HG02678 (cell line): Measurements from ENCODE around the gene DNAJC18.
"Not testable (repeated sequence)": the region's sequence is repeated elsewhere in the genome, so short reads cannot be mapped to it uniquely, and the experiment has no call there.

Experiments used
- ATAC-seq: cut with Tn5 transposase; IDR thresholded peaks from one replicate; pipeline ENCODE4 v1.9.1; 2021; ENCODE audit warnings: mild to moderate bottlenecking, moderate library complexity; ENCODE audit not compliant: unreplicated experiment

Gene DNAJC18

DNA sequence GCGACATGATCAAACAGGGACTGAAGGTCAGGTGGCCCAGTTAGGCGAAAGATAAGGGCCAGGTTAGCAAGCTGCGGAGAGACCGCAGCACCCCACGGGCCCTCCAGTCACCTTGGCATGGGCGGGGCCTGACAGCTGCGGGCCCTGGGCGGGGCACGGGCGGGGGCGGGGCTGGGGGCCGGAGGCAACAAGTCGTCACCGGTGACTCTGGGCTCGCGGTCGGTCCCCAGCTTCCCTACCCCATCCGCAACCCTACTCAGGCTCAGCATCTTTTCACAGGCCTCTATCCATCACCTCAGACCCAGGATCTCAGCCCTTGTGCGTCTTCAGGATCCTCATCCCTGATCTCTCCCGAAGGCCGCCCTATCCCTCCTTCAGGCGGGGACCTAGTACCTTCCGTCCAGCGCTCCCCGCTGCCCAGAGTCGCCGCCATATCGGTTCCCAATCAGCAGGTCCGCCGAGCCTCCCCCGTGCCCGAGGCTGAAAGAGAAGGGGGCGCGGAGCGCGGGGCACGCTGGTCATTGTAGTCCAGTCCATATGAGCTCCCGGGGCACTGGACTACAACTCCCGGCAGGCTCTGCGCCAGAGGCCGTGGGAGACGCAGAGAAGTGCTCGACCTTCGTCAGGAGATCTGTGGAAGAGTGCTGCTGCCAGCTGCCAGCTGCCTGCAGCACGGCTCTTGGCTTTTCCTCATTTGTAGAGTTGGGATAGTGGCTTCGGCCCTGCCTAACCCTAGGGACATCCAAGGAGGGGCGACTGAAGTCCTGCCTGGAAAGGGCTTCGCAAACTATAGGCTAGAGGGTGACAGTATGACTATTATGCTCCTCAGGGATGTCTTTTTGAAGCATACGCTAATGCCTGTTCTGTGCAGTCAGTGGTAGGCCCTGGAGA is at the start of gene DNAJC18:
Gene DNAJC18, minus strand, starts transcription at position 513 of the 891 bp plus-strand sequence. Its CDS starts 80 bp downstream, at position 433.
- ATAC-seq, result peak; percentile 87

DNA sequence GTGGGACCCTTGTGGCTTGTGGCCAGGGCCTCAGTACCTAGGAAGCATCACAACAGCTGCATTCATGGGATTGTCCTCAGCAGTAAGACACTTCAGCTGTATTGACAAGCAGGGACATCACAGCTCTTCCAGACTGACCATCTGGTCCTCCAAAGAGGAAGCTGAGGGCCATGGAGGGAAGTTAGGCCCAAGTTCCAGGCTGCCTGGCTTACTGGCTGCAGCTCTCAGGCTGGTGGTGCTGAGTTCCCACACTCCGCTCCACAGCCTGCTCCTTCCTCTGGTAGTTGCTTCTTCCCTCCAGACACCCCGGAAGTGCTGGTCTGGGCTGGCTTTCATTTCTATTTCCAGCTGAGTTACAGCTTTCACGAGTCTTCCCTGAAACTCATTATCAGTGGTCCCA is 48.9 kb upstream of the DNAJC18 start:
- no peak for ATAC-seq

DNA sequence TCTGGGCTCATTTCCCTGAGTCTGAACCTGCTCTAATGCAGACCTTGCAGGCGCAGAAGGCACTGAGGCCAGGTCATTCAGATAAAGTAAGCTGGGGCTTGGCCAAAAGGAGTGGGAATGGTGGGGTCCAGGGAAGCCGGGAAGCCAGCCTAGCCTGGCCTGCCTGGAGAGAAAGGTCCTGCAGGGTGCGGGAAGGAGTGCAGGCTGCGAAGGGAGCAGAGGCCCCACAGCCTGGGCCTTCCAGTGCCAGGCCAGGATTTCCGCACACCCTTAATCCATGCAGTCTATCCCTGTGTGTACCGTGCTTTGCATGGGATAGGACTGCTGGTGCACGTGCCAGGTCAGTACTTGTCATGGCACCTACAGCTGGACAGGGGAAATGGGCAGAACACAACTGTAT is 46.9 kb upstream of the DNAJC18 start:
- ATAC-seq, result no peak

DNA sequence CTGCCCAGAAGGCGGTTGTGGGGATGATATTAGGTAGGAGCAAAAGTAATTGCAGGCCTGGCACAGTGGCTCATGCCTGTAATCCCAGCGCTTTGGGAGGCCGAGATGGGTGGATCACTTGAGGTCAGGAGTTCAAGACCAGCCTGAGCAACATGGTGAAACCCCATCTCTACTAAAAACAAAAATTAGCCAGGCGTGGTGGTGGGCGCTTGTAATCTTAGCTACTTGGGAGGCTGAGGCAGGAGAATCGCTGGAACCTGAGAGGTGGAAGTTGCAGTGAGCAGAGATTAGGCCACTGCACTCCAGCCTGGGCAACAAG is 43.5 kb upstream of the DNAJC18 start:
- not testable (repeated sequence) for ATAC-seq

DNA sequence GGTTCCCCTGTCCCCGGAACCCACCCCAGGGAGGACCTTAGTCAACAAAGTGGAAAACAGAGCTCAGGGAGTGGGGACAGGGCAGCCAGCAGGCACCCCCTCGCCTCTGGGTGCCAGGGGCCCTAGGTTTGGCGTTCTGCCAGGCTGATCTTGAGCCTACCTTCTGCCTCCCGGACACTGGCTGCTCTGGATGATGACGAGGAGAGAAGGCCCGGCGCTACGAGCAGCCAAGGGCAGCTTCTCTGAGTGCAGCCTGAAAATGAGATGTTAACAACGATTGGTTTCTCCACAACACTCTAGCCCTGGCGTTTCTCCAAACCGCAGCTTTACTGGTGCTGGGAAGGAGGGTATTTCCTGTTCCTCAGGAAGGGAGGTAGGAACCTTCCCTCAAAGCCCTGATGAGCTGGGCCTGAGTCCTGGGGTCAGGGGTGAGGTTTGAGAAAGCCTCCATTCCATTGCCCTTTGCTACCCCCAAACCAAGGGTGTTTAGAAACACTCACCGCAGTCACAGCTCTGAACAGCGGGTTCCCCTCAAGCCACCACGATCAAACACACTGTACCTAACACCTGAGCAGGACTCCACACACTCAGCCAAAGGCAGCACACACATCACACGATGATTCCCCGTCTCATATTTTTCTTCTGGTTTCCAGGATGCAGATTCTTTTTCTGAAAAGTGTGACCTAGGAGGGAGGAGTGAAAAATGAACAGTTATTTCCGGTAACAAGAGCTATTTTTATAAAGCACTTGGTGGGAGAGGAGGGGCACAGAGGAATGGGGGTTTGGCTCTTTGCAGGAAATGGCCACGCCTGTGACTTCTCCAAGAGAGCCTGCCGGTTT is 42.9 kb upstream of the DNAJC18 start, which contains the start of gene STING1:
Gene STING1, minus strand, starts transcription at position 709 of the 840 bp plus-strand sequence. CDS start 1,054 bp downstream, outside the sequence.
- peak; percentile 71 for ATAC-seq

DNA sequence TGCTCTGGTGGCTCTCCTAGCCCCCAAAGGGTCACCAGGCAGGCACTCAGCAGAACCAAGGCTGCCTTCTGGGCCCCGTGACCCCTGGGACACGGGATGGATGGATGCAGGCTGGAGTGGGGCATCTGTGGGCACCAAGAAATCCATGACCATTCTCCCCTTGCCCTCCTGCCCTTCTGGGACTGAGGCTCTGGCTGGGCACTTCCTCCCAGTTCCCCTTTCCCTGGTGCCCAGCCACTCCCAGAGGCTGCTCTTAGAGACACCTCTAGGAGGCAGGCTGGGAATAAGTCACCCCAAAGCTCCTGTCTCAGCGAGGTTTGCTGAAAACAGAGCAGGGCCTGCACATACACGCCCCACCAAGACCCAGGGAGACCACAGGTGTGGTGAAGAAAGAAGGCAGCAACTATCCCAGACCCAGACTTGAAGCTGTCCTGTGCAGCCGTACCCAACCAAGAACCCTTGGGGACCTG is 42.3 kb upstream of the DNAJC18 start:
- ATAC-seq, result peak; percentile 16

DNA sequence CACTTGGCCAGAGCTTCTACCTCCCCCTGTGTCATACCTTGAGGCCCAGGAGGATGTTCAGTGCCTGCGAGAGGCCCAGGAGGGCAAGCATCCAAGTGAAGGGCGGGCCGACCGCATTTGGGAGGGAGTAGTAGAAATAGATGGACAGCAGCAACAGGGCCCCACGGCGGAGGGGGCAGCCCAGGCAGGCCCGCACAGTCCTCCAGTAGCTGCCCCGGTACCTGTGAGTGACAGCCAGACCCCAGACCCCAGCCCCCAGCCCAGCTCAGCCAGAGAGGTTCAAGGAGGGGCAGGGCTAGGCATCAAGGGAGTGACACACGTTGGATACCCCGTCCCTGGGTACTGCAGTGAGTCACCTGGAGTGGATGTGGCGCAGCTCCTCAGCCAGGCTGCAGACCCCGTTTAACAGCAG is 41.8 kb upstream of the DNAJC18 start:
- no peak for ATAC-seq

DNA sequence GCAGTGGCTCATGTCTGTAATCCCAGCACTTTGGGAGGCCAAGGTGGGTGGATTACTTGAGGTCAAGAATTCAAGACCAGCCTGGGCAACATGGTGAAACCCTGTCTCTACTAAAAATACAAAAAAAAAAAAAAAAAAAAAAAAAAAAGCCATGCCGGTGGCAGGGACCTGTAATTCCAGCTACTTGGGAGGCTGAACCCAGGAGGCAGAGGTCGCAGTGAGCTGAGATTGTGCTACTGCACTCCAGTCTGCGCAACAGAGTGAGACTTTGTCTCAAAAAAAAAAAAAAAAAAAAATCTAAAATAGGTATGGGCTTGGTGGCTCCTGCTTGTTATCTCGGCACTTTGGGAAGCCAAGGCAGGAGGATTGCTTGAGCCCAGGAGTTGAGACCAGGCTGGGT is 40.4 kb upstream of the DNAJC18 start:
- ATAC-seq, result not testable (repeated sequence)

DNA sequence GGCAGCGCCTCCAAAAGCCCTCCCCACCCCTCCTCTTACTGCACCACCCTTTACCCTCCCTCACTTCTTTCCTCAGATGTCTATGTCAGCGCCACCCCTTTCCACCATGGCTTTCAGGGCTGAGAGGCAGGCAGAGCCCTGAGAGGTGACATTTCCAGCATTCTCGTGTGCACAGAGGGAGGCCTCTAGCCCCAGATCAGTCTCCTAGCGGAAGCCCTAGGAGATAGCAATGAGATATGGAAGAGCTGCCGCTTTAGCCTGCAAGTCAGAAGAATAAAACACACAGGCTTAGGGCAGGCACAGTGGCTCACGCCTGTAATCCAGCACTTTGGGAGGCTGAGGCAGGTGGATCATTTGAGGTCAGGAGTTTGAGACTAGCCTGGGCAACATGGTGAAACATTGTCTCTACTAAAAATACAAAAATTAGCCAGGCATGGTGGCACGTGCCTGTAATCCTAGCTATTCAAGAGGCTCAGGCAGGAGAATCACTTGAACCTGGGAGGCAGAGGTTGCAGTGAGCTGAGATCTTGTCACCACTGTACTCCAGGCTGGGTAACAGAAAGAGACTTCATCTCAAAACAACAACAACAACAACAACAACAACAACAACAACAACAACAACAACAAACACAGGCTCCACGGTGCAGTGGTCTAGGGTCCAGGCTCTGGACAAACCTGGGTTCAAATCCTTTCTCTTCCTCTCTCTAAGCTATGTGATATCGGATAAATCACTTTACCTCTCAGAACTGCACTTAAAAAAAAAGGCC is 39.5 kb upstream of the DNAJC18 start:
- not testable (repeated sequence) for ATAC-seq

DNA sequence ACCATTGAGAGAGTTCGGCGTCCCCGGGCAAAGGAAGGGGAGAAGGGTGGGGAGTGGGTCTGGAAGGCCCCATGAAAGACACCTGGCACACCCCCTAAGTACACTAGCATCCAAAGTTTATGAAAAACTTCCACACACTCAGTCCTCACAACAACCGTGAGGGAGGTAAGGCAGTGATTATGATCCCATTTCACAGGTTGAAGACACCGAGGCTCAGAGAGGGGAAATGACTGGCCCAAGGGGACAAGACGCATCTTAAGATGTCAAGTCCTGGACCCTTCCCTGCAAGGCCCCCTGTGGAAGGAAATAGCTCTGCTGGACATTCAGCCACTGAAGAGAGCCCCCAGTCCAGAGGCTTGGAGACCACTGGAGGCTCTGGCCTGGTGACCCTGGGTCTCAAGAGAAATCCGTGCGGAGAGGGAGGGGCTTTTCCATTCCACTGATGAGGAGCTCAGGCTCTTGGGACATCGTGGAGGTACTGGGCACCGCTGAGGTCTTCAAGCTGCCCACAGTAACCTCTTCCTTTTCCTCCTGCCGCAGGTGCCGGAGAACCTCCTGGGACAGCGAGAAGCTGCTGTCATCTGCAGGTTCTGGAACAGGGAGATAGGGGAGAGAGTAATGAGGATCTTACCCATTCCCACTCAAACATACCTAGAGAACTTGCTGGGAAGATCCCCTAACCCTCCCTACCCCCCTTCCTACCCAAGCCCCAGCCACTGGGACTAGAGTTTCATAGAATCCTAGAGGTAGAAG is 36.7 kb upstream of the DNAJC18 start:
- ATAC-seq, result no peak

DNA sequence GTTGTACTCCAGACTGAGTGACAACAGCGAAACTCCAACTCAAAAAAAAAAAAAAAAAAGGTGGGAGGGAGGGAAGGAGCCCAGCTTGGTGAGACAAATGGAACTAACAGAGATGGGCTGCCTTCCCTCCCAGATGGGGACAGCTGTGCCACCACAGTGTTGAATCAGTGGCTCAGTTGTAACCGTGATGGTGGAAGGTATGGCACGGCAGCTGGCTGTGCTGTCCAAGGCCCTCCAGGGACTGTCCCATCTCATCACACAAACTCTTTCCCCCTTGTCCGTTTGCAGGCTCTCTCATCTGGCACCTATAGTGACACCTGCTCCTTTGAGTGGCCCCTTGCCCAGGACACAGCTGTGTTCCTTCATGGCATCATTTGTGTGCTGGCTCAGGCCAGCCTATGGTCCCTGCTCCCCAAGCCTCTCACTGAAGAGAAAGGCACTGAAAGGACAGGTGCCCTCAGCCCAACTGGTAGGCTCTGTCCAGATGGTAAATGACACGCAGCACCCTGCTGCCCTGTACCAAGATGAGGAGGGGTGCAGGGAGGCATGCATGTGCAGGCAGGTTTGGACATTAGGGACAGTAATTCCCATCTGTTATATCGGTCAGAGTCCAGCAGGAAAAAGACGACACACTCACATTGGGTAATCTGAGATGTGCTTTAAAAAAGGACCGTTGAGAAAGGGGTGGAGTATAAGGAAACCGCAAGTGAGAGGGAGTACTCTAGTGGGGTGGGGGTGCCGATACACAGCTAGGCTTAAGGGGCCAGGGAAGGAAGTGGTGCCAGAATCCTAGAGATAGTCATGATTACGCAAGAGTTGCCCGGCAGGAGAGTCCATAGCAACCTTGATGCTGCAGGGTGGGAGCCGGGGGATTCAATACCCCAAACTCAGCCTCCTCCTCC is 35.8 kb upstream of the DNAJC18 start:
- no peak for ATAC-seq

DNA sequence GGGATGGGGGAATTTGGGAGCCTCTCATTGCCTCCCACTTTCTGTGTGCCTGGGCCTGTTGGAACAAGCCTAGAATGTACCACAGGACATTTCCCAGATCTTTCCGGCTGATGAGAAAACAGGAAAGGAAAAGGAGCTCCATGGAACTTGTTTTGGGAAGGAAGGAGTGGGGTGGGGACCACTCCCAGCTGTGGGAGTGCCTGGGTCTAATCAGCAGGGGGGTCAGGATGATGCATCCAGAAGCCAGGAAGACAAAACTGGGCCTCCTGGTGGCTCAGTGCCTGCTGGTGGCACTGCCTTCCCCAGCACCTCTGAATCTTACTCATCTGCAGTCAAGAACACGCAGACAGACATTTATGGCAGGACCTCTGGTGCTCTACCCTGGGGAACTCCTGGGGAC is 34.2 kb upstream of the DNAJC18 start:
- no peak for ATAC-seq

DNA sequence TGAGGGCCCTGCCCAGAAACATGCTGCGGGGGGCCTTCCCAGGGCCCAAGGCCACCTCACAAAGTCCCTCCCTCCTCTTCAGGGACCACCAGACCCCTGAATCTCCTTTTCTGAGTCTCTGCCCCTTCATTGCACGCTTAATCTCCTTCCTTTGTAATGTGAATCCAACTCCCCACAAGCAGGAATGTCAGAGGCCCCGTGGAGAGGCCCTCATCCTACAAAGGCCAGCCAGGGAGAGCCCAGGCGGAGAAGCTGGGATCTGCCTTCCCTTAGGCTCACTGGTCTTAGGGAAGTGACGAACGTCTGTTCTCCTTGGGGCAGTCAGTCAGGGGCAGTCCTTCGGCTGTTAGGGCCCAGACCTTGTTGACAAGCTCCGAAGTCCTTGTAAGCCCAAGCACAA is 33.8 kb upstream of the DNAJC18 start:
- no peak for ATAC-seq

DNA sequence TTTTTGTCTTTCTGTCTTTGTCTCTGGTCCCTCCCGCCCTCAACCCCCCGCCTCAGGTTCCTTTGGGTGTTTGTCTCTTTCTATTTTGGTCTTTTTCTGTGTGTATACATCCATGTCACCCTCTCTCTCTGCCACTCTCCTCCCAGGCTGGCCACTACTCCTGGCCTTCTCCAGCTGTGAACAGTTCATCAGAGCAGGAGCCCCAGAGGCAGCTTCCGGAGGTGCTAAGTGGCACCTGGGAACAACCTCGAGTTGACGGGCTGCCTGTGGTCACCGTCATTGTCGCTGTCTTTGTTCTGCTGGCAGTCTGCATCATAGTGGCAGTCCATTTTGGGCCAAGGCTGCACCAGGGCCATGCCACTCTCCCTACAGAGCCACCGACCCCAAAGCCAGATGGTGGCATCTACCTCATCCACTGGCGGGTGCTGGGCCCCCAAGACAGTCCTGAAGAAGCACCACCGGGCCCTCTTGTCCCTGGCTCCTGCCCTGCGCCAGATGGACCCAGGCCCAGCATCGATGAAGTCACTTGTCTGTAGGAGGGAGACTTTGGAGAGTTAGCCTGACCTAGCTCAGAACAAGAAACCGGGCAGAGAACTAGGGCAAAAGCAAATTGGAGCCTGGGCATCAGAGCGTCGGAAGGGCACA is 33.2 kb upstream of the DNAJC18 start:
- no peak for ATAC-seq

DNA sequence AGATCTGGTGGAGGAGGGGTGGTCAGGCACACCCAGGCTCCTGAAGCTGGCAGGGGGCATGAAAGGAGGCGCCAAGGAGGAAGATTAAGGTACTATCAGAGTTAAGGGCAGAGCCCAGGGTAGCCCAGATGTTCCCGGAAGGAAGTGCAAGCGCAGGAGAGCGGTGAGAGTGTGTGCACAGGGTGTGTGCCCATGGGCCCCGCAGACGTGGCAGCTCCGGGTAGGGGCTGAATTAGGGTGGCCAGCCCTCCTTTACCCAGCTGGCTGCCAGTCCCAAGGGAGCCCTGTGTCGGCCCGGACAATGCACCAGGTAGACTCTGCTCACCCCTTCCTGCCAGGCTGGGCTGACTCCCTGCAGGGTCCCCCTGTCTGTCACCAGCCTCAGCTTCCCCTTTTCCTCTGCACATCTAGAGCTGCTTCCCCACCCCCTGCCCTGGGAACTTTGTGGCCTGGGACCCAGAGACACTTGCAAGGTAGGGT is 31.5 kb upstream of the DNAJC18 start, which contains the start of gene SMIM33:
Gene SMIM33, plus strand, starts transcription at position 184 of the 480 bp plus-strand sequence. Its CDS starts 118 bp downstream, at position 302.
- no peak for ATAC-seq

DNA sequence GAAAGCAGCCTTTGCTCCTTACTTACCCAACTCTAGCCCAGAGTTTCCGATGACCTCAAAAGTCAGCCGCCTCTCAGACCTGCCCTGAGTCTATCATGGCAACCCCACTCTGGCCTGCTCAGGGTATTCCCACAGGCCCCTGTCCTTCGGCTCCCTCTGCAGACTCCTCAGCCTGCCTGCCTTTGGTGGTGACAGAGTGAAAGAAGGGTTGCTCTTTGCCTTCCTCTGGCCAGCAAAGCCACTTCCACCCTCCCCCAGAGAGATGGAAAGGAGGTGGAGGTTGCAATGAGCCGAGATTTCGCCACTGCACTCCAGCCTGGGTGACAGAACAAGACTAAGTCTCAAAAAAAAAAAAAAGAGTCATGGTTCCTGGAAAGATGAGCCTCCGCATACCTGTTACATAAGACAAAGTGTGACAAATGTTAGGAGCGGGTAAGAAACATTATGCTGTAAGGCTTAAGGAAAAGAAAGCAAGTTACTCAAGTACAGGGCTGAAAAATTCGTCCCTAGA is 29.2 kb upstream of the DNAJC18 start:
- no peak for ATAC-seq

DNA sequence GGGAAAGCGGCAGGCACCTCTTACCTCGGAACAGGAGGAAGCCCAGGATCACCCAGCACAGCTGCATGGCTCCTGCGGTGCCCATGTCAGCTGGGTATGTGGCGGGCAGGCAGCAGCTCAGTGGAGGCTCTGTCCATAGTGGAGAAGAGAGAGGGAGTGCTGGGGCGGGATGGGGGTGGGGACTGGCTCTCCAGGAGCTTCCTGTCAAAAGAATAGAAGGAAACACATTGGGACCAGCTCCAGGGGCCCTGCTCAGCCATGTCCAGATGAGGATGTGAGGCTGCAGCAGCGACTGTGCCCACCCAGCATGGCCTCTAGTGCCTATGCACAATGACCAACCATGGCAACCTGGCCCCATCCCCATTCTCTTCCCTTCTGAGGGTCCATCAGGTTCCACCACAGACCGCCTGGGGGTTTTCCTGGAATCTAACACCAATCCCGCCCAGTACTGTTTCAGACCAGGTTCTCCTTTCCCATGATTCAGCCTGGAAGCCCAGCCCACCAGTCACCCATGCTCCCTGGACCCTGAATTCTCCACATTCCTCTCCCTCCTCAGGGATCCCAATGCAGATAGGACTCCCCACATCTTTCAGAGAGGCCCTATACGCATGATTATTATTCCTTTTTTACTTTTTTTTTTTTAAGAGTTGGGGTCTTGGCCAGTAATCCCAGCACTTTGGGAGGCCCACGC is 23.4 kb upstream of the DNAJC18 start, which contains the start of gene ECSCR:
Gene ECSCR, minus strand, starts transcription at position 158 of the 691 bp plus-strand sequence. Its CDS starts 73 bp downstream, at position 85.
- no peak for ATAC-seq
